GM12878 (cell line): ENCODE measurements around the gene EEF2K. TPM values are rescaled to one million over a fixed set of nuclear protein-coding genes. Genes with fewer than 3 reads are reported as not detected.

Experiments used
- CBX3 ChIP-seq: fragments of 200-600 bp; sonication (generic); IDR thresholded peaks from 2 replicates; pipeline ENCODE4 v1.6.1; 2016; ENCODE audit warnings: low read depth, borderline replicate concordance
- CBX5 ChIP-seq: sonication (generic); IDR thresholded peaks from 2 replicates; pipeline ENCODE4 v1.6.1; 2016; ENCODE audit warnings: low read depth, moderate library complexity, mild to moderate bottlenecking, inconsistent platforms
- CHD2 ChIP-seq: IDR thresholded peaks from 2 replicates; pipeline ENCODE4 v1.6.1; 2011; ENCODE audit warnings: low read depth, low read length, improper control_type of control experiment, borderline replicate concordance
- CTCF ChIP-seq, 3 experiments: IDR thresholded peaks in 2 of 3; conservative IDR thresholded peaks in 1 of 3; 2 replicates each; pipeline ENCODE4 v1.5.1; 2011; ENCODE audit warnings: low read depth in 3 of 3, low read length in 3 of 3, mild to moderate bottlenecking in 3 of 3, control low read depth in 2 of 3, moderate library complexity in 2 of 3, inconsistent platforms in 1 of 3, mixed read lengths in 1 of 3; ENCODE audit not compliant: control insufficient read depth in 2 of 3, insufficient read depth in 1 of 3; ENCODE audit errors: extremely low read depth in 1 of 3
- ELK1 ChIP-seq: IDR thresholded peaks from 2 replicates; pipeline ENCODE4 v1.6.1; 2012; ENCODE audit warnings: low read depth, low read length, improper control_type of control experiment
- FOXM1 ChIP-seq: IDR thresholded peaks from 2 replicates; pipeline ENCODE4 v1.6.1; 2012; ENCODE audit warnings: low read depth, mild to moderate bottlenecking, inconsistent platforms, low read length, moderate library complexity
- RFX5 ChIP-seq: IDR thresholded peaks from 2 replicates; pipeline ENCODE4 v1.6.1; 2011; ENCODE audit warnings: low read depth, low read length, improper control_type of control experiment
- RUNX3 ChIP-seq: IDR thresholded peaks from 2 replicates; pipeline ENCODE4 v1.6.1; 2012; ENCODE audit warnings: low read length, inconsistent platforms
- SPI1 ChIP-seq: IDR thresholded peaks from 2 replicates; pipeline ENCODE4 v1.6.1; 2011; ENCODE audit warnings: low read depth, mild to moderate bottlenecking, low read length, moderate library complexity, borderline replicate concordance; ENCODE audit not compliant: insufficient read depth
- TARDBP ChIP-seq: IDR thresholded peaks from 2 replicates; pipeline ENCODE4 v1.6.1; 2016; ENCODE audit warnings: borderline replicate concordance
- WRNIP1 ChIP-seq: IDR thresholded peaks from 2 replicates; pipeline ENCODE4 v1.6.1; 2011; ENCODE audit warnings: low read depth, low read length, improper control_type of control experiment, borderline replicate concordance
- ZBTB40 ChIP-seq: fragments of 450-650 bp; IDR thresholded peaks from 2 replicates; pipeline ENCODE4 v1.6.1; 2016; ENCODE audit warnings: mild to moderate bottlenecking, moderate library complexity, borderline replicate concordance
- ZNF24 ChIP-seq: fragments of 450-650 bp; IDR thresholded peaks from 2 replicates; pipeline ENCODE4 v1.6.1; 2017; ENCODE audit warnings: antibody characterized with exemption, mild to moderate bottlenecking
- ZNF622 ChIP-seq: fragments of 450-650 bp; IDR thresholded peaks from 2 replicates; pipeline ENCODE4 v1.6.1; 2017; ENCODE audit warnings: mild to moderate bottlenecking, inconsistent platforms
- polyA plus RNA-seq, 11 experiments: library from polyadenylated mRNA; depleted of rRNA in 4 of 11; unstranded in 6 of 11; stranded (reverse) in 5 of 11; fragments of >200 nt; fragmentation: Nextera tagmentation in 4 of 11; fragmentation: Illumina TruSeq in 1 of 11; extraction: Ambion mirVana in 4 of 11; extraction: Trizol in 1 of 11; gene quantifications; 1 replicate in 1 of 11; 2 replicates in 10 of 11; pipeline versions ENCODE4 v1.2.1 to v1.2.3, GENCODE V29; 2011 to 2016; ENCODE audit warnings: inconsistent platforms in 2 of 11, missing spikeins in 2 of 11, low read depth in 1 of 11
- total RNA-seq, 4 experiments: library from RNA; depleted of rRNA in 3 of 4; stranded (reverse); fragments of >200 nt in 3 of 4; fragmentation: Illumina TruSeq in 1 of 4; extraction: Trizol in 1 of 4; gene quantifications; 2 replicates each; pipeline versions ENCODE4 v1.2.1 to v1.2.3, GENCODE V29; 2013 to 2021

EEF2K gene
- total and polyA plus RNA-seq, 10 of the 15 experiments (the other 5 are each of a cell fraction or from before 2014, with no cell fraction given): 2.0 to 29.6 (median 12.2) TPM

GRCh38 chr16:22297871-22298733 is 92.0 kb downstream of the EEF2K start (continued):
- no peak for TF ChIP-seq CTCF (IDR thresholded peaks at IDR 0.05 in 2 of 3, conservative IDR thresholded peaks at IDR 0.05 in 1 of 3; ENCODE audit: control insufficient read depth in 2 of 3, extremely low read depth in 1 of 3, insufficient read depth in 1 of 3, low read depth in 3 of 3, low read length in 3 of 3)
- TF ChIP-seq ZNF622: no peak
- no peak for TF ChIP-seq CBX3
- peak; percentile 79; the same call in 1 of the 2 replicates for TF ChIP-seq ZBTB40
- peak; percentile 86 for TF ChIP-seq RUNX3
- TF ChIP-seq ZNF24: peak; percentile 100
- 0 out of 2 replicates have a peak, but pooled peaks have one; percentile 8 for TF ChIP-seq FOXM1
- 0 out of 2 replicates have a peak, but pooled peaks have one; percentile 77 for TF ChIP-seq CBX5
- 0 out of 2 replicates have a peak, but pooled peaks have one; percentile 29 for TF ChIP-seq CHD2
- no peak for TF ChIP-seq SPI1
- 0 out of 2 replicates have a peak, but pooled peaks have one; percentile 93 for TF ChIP-seq WRNIP1
- no peak for TF ChIP-seq ELK1
- peak; percentile 93 for TF ChIP-seq TARDBP
- TF ChIP-seq RFX5: no peak
